NCI-H146 treated with DMSO at 0.1 percent for 48 hours (cell line): ENCODE results near the gene KRT4.

Experiments
- DNase-seq: peaks from one replicate; lab custom pipeline; 2025; ENCODE audit not compliant: unreplicated experiment; lab: John Stamatoyannopoulos, UW

Gene KRT4

GRCh38 chr12:52837413-52837741, 23.5 kb upstream of the KRT4 start:
- DNase-seq = no peak

GRCh38 chr12:52836491-52837412, 22.8 kb upstream of the KRT4 start:
- DNase-seq = no peak

- no peak for DNase-seq
These were observed 22.1 kb upstream of the KRT4 start for GRCh38 chr12:52836042-52836466.

GRCh38 chr12:52835271-52836041, 21.5 kb upstream of the KRT4 start:
- no peak for DNase-seq

GRCh38 chr12:52834727-52835001, 20.7 kb upstream of the KRT4 start:
- DNase-seq = no peak

- no peak for DNase-seq
These were observed 20.2 kb upstream of the KRT4 start, which contains the start of gene KRT79 for GRCh38 chr12:52833922-52834726. TSS of gene KRT79 (minus strand) at chr12:52834311. CDS start at chr12:52834260, 51 bp downstream.

- no peak for DNase-seq
These were observed 19.3 kb upstream of the KRT4 start for GRCh38 chr12:52832985-52833905.

GRCh38 chr12:52832451-52832850, 18.5 kb upstream of the KRT4 start:
- no peak for DNase-seq

GRCh38 chr12:52831251-52831650, 17.3 kb upstream of the KRT4 start:
- DNase-seq = no peak

- DNase-seq = no peak
These were observed 16.3 kb upstream of the KRT4 start for GRCh38 chr12:52829986-52830770.

GRCh38 chr12:52828591-52829021, 14.7 kb upstream of the KRT4 start:
- no peak for DNase-seq

GRCh38 chr12:52828156-52828555, 14.2 kb upstream of the KRT4 start:
- no peak for DNase-seq

GRCh38 chr12:52827499-52828090, 13.7 kb upstream of the KRT4 start:
- no peak for DNase-seq

GRCh38 chr12:52826611-52827498, 12.9 kb upstream of the KRT4 start:
- DNase-seq = no peak

GRCh38 chr12:52825961-52826360, 12.0 kb upstream of the KRT4 start:
- DNase-seq = no peak

GRCh38 chr12:52824741-52825410, 11.0 kb upstream of the KRT4 start:
- no peak for DNase-seq

GRCh38 chr12:52823761-52824450, 10.0 kb upstream of the KRT4 start:
- no peak for DNase-seq
